NCI-H2081 treated with DMSO at 0.1 percent for 48 hours (cell line): Measurements from ENCODE around the gene SPPL3.

Source experiments
- DNase-seq: peaks from one replicate; lab custom pipeline; 2025; lab: John Stamatoyannopoulos, UW

SPPL3 gene

GRCh38 chr12:120874547-120875245 is 29.5 kb downstream of the SPPL3 start:
- DNase-seq = no peak

GRCh38 chr12:120873226-120873625 is 30.9 kb downstream of the SPPL3 start:
- DNase-seq = no peak

GRCh38 chr12:120872487-120872886 is 31.7 kb downstream of the SPPL3 start:
- DNase-seq = no peak

- DNase-seq = no peak
These were observed 33.7 kb downstream of the SPPL3 start for GRCh38 chr12:120870415-120870814.

- no peak for DNase-seq
These were observed 34.8 kb downstream of the SPPL3 start for GRCh38 chr12:120869376-120869775.

- no peak for DNase-seq
These were observed 38.0 kb downstream of the SPPL3 start for GRCh38 chr12:120866108-120866507.

GRCh38 chr12:120865098-120865497 is 39.1 kb downstream of the SPPL3 start:
- DNase-seq = no peak

- DNase-seq = no peak
These were observed 41.5 kb downstream of the SPPL3 start for GRCh38 chr12:120862664-120863063.

- no peak for DNase-seq
These were observed 42.9 kb downstream of the SPPL3 start for GRCh38 chr12:120861074-120861795.

GRCh38 chr12:120858306-120859088 is 45.7 kb downstream of the SPPL3 start:
- DNase-seq = no peak

GRCh38 chr12:120856980-120857379 is 47.2 kb downstream of the SPPL3 start:
- DNase-seq = no peak

GRCh38 chr12:120855823-120856588 is 48.2 kb downstream of the SPPL3 start:
- no peak for DNase-seq

- DNase-seq = no peak
These were observed 49.4 kb downstream of the SPPL3 start for GRCh38 chr12:120854804-120855203.

- DNase-seq = no peak
These were observed 51.0 kb downstream of the SPPL3 start for GRCh38 chr12:120853188-120853587.

GRCh38 chr12:120851944-120852343 is 52.2 kb downstream of the SPPL3 start:
- DNase-seq = no peak

GRCh38 chr12:120851444-120851843 is 52.7 kb downstream of the SPPL3 start:
- no peak for DNase-seq

GRCh38 chr12:120849765-120850164 is 54.4 kb downstream of the SPPL3 start:
- DNase-seq = no peak

GRCh38 chr12:120847814-120848213 is 56.3 kb downstream of the SPPL3 start:
- DNase-seq = no peak

- DNase-seq = no peak
These were observed 56.8 kb downstream of the SPPL3 start for GRCh38 chr12:120847392-120847791.

GRCh38 chr12:120846721-120847120 is 57.4 kb downstream of the SPPL3 start:
- no peak for DNase-seq

- no peak for DNase-seq
These were observed 58.5 kb downstream of the SPPL3 start for GRCh38 chr12:120845696-120846095.
